ENCODE data around the gene MAP2. TPM values are rescaled to one million over a fixed set of nuclear protein-coding genes. Genes with fewer than 3 reads are reported as not detected.

MAP2 gene
- total RNA-seq, 2 donors from 2014 or later: 0.18 to 0.33 TPM

GRCh38 chr2:209681201-209681735 is 257.4 kb downstream of the MAP2 start:
- DNase-seq (ENCODE audit: low spot score in 2 of 2) (no peak), ATAC-seq (no peak)
- Mint-ChIP-seq H3K9me3 (no peaks in the 10 kb centered on the region), H3K27ac (no peak overlapping the region), H3K36me3 (no peaks in the 10 kb centered on the region)

- H3K9me3 Mint-ChIP-seq: no peaks in the 10 kb centered on the region
- H3K36me3 Mint-ChIP-seq: no peaks in the 10 kb centered on the region
- DNase-seq (ENCODE audit: low spot score in 2 of 2) (no peak), ATAC-seq (no peak)
- H3K27ac Mint-ChIP-seq: no peak overlapping the region
Measured at GRCh38 chr2:209682646-209683045, 258.8 kb downstream of the MAP2 start.

GRCh38 chr2:209685340-209685739 is 261.5 kb downstream of the MAP2 start:
- no peak for ATAC-seq
- DNase-seq (ENCODE audit: low spot score in 2 of 2): no peak
- Mint-ChIP-seq H3K27ac (no peak overlapping the region), H3K9me3 (no peaks in the 10 kb centered on the region), H3K36me3 (no peaks in the 10 kb centered on the region)

- DNase-seq (ENCODE audit: low spot score in 2 of 2): no peak
- Mint-ChIP-seq H3K27ac (no peak overlapping the region), H3K36me3 (no peaks in the 10 kb centered on the region), H3K9me3 (no peaks in the 10 kb centered on the region)
- ATAC-seq: no peak
Measured at GRCh38 chr2:209685963-209686362, 262.1 kb downstream of the MAP2 start.

- H3K36me3 Mint-ChIP-seq: no peaks in the 10 kb centered on the region
- no peak for DNase-seq (ENCODE audit: low spot score in 2 of 2)
- no peak for ATAC-seq
- H3K27ac Mint-ChIP-seq: no peak overlapping the region
- H3K9me3 Mint-ChIP-seq: peaks cover 0 to 3% of the 10 kb centered on the region in 2 donors
Measured at GRCh38 chr2:209686448-209686847, 262.6 kb downstream of the MAP2 start.

GRCh38 chr2:209687323-209687969 is 263.6 kb downstream of the MAP2 start:
- ATAC-seq (no peak), DNase-seq (ENCODE audit: low spot score in 2 of 2) (no peak)
- Mint-ChIP-seq H3K27ac (no peak overlapping the region), H3K36me3 (no peaks in the 10 kb centered on the region), H3K9me3 (peaks cover 0 to 3% of the 10 kb centered on the region in 2 donors)

- no peak for ATAC-seq
- H3K27ac Mint-ChIP-seq: no peak overlapping the region
- H3K36me3 Mint-ChIP-seq: no peaks in the 10 kb centered on the region
- H3K9me3 Mint-ChIP-seq: peaks cover 0 to 3% of the 10 kb centered on the region in 2 donors
- no peak for DNase-seq (ENCODE audit: low spot score in 2 of 2)
Measured at GRCh38 chr2:209688385-209688784, 264.5 kb downstream of the MAP2 start.

GRCh38 chr2:209690029-209690754 is 266.3 kb downstream of the MAP2 start:
- ATAC-seq: no peak
- H3K9me3 Mint-ChIP-seq: peaks cover 4 to 20% of the 10 kb centered on the region in 2 donors
- no peak overlapping the region for H3K27ac Mint-ChIP-seq
- DNase-seq (ENCODE audit: low spot score in 2 of 2): no peak
- no peaks in the 10 kb centered on the region for H3K36me3 Mint-ChIP-seq

GRCh38 chr2:209694748-209695147 is 270.9 kb downstream of the MAP2 start:
- Mint-ChIP-seq H3K9me3 (peaks cover 11 to 21% of the 10 kb centered on the region in 2 donors), H3K27ac (no peak overlapping the region), H3K36me3 (no peaks in the 10 kb centered on the region)
- no peak for ATAC-seq
- DNase-seq (ENCODE audit: low spot score in 2 of 2): no peak

- H3K9me3 Mint-ChIP-seq: peaks cover 11 to 19% of the 10 kb centered on the region in 2 donors
- no peak for DNase-seq (ENCODE audit: low spot score in 2 of 2)
- ATAC-seq: peak in 1 of 2 donors; percentile 74
- no peaks in the 10 kb centered on the region for H3K36me3 Mint-ChIP-seq
- no peak overlapping the region for H3K27ac Mint-ChIP-seq
Measured at GRCh38 chr2:209696836-209697711, 273.2 kb downstream of the MAP2 start.

GRCh38 chr2:209702775-209703174 is 278.9 kb downstream of the MAP2 start:
- no peaks in the 10 kb centered on the region for H3K36me3 Mint-ChIP-seq
- H3K9me3 Mint-ChIP-seq: no peaks in the 10 kb centered on the region
- H3K27ac Mint-ChIP-seq: no peak overlapping the region
- no peak for ATAC-seq
- DNase-seq (ENCODE audit: low spot score in 2 of 2): no peak

GRCh38 chr2:209713219-209713618 is 289.4 kb downstream of the MAP2 start:
- no peak for ATAC-seq
- Mint-ChIP-seq H3K9me3 (no peaks in the 10 kb centered on the region), H3K36me3 (no peaks in the 10 kb centered on the region), H3K27ac (no peak overlapping the region)
- no peak for DNase-seq (ENCODE audit: low spot score in 2 of 2)

- no peak for ATAC-seq
- no peaks in the 10 kb centered on the region for H3K36me3 Mint-ChIP-seq
- H3K9me3 Mint-ChIP-seq: peaks cover 4 to 5% of the 10 kb centered on the region in 2 donors
- H3K27ac Mint-ChIP-seq: no peak overlapping the region
- no peak for DNase-seq (ENCODE audit: low spot score in 2 of 2)
Measured at GRCh38 chr2:209719034-209719433, 295.2 kb downstream of the MAP2 start.

GRCh38 chr2:209721497-209721896 is 297.6 kb downstream of the MAP2 start:
- no peak overlapping the region for H3K27ac Mint-ChIP-seq
- H3K36me3 Mint-ChIP-seq: no peaks in the 10 kb centered on the region
- peaks cover 4 to 9% of the 10 kb centered on the region in 2 donors for H3K9me3 Mint-ChIP-seq
- DNase-seq (ENCODE audit: low spot score in 2 of 2) (no peak), ATAC-seq (no peak)

- Mint-ChIP-seq H3K9me3 (peaks cover 4 to 9% of the 10 kb centered on the region in 2 donors), H3K27ac (no peak overlapping the region), H3K36me3 (no peaks in the 10 kb centered on the region)
- no peak for DNase-seq (ENCODE audit: low spot score in 2 of 2)
- no peak for ATAC-seq
Measured at GRCh38 chr2:209726311-209726710, 302.5 kb downstream of the MAP2 start.

- DNase-seq (ENCODE audit: low spot score in 2 of 2) (no peak), ATAC-seq (no peak)
- H3K27ac Mint-ChIP-seq: no peak overlapping the region
- no peaks in the 10 kb centered on the region for H3K36me3 Mint-ChIP-seq
- peaks cover 4 to 9% of the 10 kb centered on the region in 2 donors for H3K9me3 Mint-ChIP-seq
Measured at GRCh38 chr2:209727077-209727476, 303.2 kb downstream of the MAP2 start.

- Mint-ChIP-seq H3K9me3 (no peaks in the 10 kb centered on the region), H3K36me3 (no peaks in the 10 kb centered on the region), H3K27ac (no peak overlapping the region)
- DNase-seq (ENCODE audit: low spot score in 2 of 2): no peak
- no peak for ATAC-seq
Measured at GRCh38 chr2:209734805-209735204, 311.0 kb downstream of the MAP2 start.

Measured in activated naive CD4-positive, alpha-beta T cell treated with anti-CD3 and anti-CD28 coated beads, Interleukin-2, amount 50 U/mL, for 72 hours (primary cell).